Measurements from ENCODE around the gene TIPRL. TPM values are rescaled to one million over a fixed set of nuclear protein-coding genes. Genes with fewer than 3 reads are reported as not detected.
A peak's percentile ranks its signal among the peaks of the same experiment; 100 is the strongest.

TIPRL gene
- total and polyA plus RNA-seq, 9 of the 15 experiments (the other 6 are each of a cell fraction or from before 2014, with no cell fraction given), result 41.4 to 90.2 (median 69.9) TPM

DNA sequence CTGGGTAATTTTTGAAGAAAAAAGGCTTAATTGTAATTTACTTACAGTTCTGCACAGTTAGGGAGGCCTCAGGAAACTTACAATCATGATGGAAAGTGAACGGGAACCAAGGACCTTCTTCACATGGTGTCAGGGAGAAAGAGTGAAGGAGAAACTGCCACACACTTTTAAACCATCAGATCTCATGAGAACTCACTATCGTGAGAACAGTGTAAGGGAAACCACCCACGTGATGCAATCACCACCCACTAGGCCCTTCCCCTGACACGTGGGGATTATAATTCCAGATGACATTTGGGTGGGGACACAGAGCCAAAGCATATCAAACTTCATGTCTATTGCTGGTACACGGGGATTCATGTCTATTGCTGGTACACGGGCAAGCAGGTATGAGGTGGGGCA lies 41.7 kb downstream of the TIPRL start (continued):
- TF ChIP-seq, protein P1, sequence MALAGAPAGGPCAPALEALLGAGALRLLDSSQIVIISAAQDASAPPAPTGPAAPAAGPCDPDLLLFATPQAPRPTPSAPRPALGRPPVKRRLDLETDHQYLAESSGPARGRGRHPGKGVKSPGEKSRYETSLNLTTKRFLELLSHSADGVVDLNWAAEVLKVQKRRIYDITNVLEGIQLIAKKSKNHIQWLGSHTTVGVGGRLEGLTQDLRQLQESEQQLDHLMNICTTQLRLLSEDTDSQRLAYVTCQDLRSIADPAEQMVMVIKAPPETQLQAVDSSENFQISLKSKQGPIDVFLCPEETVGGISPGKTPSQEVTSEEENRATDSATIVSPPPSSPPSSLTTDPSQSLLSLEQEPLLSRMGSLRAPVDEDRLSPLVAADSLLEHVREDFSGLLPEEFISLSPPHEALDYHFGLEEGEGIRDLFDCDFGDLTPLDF (CRISPR knock-in tag; IDR thresholded peaks at IDR 0.05), result no peak
- TF ChIP-seq GABPB1 (CRISPR knock-in tag; IDR thresholded peaks at IDR 0.05) (peak; percentile 50), SUPT5H (IDR thresholded peaks at IDR 0.05) (peak; percentile 61), ZNF253 (CRISPR knock-in tag; conservative IDR thresholded peaks at IDR 0.05) (no peak), CXXC5 (CRISPR knock-in tag; IDR thresholded peaks at IDR 0.05) (peak; percentile 50), SMARCC2 (IDR thresholded peaks at IDR 0.05; ENCODE audit: low read depth) (no peak), ZFX (CRISPR knock-in tag; IDR thresholded peaks at IDR 0.05) (peak; percentile 52), CHD2 (IDR thresholded peaks at IDR 0.05; ENCODE audit: low read depth, low read length) (peak; percentile 91), ZNF24 (IDR thresholded peaks at IDR 0.05) (peak; percentile 53; the same call in 1 of the 2 replicates), BACH1 (tag; IDR thresholded peaks at IDR 0.05) (0 out of 2 replicates have a peak, but pooled peaks have one; percentile 13), KLF10 (CRISPR knock-in tag; IDR thresholded peaks at IDR 0.05) (no peak), POLR2A (conservative IDR thresholded peaks at IDR 0.05) (peak; percentile 79), SRSF1 (IDR thresholded peaks at IDR 0.05; ENCODE audit: low read depth, low read length) (no peak), CHD4 (IDR thresholded peaks at IDR 0.05; ENCODE audit: insufficient read depth, insufficient replicate concordance, low read depth, low read length, poor library complexity, severe bottlenecking) (no peak), NBN (IDR thresholded peaks at IDR 0.05; ENCODE audit: low read depth) (peak; percentile 33; the same call in 1 of the 2 replicates), MBD2 (IDR thresholded peaks at IDR 0.05; ENCODE audit: borderline replicate concordance, low read depth) (no peak), TOE1 (IDR thresholded peaks at IDR 0.05; ENCODE audit: borderline replicate concordance) (peak; percentile 87; the same call in 1 of the 2 replicates), TOE1 (CRISPR knock-in tag; IDR thresholded peaks at IDR 0.05; ENCODE audit: borderline replicate concordance, low read depth) (no peak), RAD51 (IDR thresholded peaks at IDR 0.05; ENCODE audit: borderline replicate concordance, low read depth) (peak; percentile 95), BCL6 (CRISPR knock-in tag; IDR thresholded peaks at IDR 0.05) (no peak), HDAC2 (IDR thresholded peaks at IDR 0.05) (peak; percentile 55; the same call in 1 of the 2 replicates), KDM1A (IDR thresholded peaks at IDR 0.05) (no peak), HMGN3 (IDR thresholded peaks at IDR 0.05; ENCODE audit: borderline replicate concordance, extremely low read depth, insufficient read length, low read depth, low read length) (no peak), FIP1L1 (IDR thresholded peaks at IDR 0.05; ENCODE audit: low read depth, low read length, poor library complexity, severe bottlenecking) (no peak)
- TF ChIP-seq, protein P2, sequence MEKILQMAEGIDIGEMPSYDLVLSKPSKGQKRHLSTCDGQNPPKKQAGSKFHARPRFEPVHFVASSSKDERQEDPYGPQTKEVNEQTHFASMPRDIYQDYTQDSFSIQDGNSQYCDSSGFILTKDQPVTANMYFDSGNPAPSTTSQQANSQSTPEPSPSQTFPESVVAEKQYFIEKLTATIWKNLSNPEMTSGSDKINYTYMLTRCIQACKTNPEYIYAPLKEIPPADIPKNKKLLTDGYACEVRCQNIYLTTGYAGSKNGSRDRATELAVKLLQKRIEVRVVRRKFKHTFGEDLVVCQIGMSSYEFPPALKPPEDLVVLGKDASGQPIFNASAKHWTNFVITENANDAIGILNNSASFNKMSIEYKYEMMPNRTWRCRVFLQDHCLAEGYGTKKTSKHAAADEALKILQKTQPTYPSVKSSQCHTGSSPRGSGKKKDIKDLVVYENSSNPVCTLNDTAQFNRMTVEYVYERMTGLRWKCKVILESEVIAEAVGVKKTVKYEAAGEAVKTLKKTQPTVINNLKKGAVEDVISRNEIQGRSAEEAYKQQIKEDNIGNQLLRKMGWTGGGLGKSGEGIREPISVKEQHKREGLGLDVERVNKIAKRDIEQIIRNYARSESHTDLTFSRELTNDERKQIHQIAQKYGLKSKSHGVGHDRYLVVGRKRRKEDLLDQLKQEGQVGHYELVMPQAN (IDR thresholded peaks at IDR 0.05; ENCODE audit: borderline replicate concordance), result peak; percentile 48; the same call in 1 of the 2 replicates
- TF ChIP-seq, protein P3, sequence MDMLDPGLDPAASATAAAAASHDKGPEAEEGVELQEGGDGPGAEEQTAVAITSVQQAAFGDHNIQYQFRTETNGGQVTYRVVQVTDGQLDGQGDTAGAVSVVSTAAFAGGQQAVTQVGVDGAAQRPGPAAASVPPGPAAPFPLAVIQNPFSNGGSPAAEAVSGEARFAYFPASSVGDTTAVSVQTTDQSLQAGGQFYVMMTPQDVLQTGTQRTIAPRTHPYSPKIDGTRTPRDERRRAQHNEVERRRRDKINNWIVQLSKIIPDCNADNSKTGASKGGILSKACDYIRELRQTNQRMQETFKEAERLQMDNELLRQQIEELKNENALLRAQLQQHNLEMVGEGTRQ (CRISPR knock-in tag; IDR thresholded peaks at IDR 0.05), result peak; percentile 93
- TF ChIP-seq, protein P4, sequence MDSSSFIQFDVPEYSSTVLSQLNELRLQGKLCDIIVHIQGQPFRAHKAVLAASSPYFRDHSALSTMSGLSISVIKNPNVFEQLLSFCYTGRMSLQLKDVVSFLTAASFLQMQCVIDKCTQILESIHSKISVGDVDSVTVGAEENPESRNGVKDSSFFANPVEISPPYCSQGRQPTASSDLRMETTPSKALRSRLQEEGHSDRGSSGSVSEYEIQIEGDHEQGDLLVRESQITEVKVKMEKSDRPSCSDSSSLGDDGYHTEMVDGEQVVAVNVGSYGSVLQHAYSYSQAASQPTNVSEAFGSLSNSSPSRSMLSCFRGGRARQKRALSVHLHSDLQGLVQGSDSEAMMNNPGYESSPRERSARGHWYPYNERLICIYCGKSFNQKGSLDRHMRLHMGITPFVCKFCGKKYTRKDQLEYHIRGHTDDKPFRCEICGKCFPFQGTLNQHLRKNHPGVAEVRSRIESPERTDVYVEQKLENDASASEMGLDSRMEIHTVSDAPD (CRISPR knock-in tag; IDR thresholded peaks at IDR 0.05), result no peak
